GM18520 (cell line): ENCODE measurements around the gene SLC39A7.
A peak's percentile ranks its signal among the peaks of the same experiment; 100 is the strongest.

Experiments used
- ATAC-seq: cut with Tn5 transposase; IDR thresholded peaks from one replicate; pipeline ENCODE4 v1.9.1; 2021; ENCODE audit not compliant: unreplicated experiment

The SLC39A7 gene

GRCh38 chr6:33189625-33190448 lies 10.8 kb upstream of the SLC39A7 start:
- no peak for ATAC-seq

GRCh38 chr6:33190504-33191107 lies 10.1 kb upstream of the SLC39A7 start:
- ATAC-seq = no peak

- ATAC-seq = no peak
Observed at GRCh38 chr6:33191383-33192104, 9.1 kb upstream of the SLC39A7 start.

- no peak for ATAC-seq
Observed at GRCh38 chr6:33192105-33192646, 8.5 kb upstream of the SLC39A7 start, which contains the start of gene COL11A2. COL11A2 (minus strand) TSS chr6:33192467; CDS start chr6:33192240, 227 bp downstream.

DNA sequence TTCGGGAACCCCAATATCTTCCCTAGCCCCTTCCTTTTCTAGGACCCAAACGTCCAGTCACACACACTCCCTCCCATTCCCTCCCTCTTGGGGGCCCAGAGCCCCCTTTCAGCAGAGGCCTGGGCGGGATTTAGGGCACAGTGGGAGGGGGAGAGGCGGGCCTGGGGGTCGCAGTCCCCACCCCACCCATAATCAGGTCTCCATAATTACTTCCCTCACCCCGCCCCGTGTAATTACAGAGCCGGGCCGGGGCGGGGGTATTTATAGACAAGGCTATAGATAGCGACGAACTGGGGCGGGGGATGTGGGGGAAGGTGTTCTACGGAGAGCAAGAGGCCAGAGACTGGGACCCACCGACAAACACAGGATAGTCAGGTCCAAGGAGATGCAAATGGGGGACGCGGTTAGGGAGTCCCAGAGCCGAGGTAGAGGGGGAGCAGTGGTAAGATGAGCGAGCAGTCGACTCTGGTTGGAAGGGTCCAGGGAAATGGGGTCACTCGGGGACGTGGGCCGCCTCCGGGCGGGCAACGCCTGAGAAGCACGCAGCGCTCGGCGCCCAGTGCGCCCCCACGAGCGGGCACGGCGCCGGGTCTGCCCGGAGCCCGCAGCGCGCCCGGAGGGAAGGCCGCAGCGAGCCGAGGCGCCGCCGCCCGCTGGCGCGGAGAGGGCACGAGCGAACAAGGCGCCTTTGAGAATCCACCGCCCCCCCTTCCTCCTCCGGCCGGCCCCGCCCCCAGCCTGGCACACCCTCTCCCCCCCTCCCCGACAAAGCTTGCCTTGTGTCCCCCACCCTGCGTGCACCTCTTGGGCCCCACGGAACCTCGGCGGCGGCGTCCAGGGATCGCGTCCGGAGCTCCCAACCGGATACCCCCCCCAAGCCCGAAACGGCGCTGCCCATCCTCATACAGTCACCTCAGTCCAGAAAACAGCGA lies 7.7 kb upstream of the SLC39A7 start:
- no peak for ATAC-seq

GRCh38 chr6:33193619-33194018 lies 7.0 kb upstream of the SLC39A7 start:
- ATAC-seq = no peak

DNA sequence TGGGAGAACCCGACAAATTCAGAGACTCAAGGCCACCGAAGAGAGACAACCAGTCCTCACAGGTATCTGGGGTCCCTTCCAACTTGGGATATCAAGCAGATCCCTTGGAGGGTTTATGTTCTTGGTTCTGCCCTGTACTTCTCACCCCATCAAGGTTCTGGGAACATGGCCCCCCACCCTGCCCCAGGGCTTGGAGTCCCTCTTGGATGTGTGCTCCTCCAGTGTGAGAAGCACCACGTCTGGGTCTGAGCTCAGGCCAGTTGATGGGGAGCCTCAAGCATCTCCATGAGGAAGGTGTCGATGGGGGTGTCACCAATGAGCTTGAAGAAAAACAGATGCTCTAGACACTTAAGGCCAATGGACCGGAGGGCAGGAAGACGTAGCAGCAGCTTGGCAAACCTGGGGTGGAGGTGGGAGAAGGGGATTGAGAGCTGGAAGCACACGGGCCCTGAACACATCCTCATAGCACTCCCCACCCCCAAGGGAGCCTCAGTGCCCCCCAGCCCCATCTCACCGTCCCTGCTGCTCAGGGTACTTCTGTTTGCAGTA lies 6.2 kb upstream of the SLC39A7 start:
- ATAC-seq = no peak

- no peak for ATAC-seq
Observed at GRCh38 chr6:33195304-33196165, 5.1 kb upstream of the SLC39A7 start.

DNA sequence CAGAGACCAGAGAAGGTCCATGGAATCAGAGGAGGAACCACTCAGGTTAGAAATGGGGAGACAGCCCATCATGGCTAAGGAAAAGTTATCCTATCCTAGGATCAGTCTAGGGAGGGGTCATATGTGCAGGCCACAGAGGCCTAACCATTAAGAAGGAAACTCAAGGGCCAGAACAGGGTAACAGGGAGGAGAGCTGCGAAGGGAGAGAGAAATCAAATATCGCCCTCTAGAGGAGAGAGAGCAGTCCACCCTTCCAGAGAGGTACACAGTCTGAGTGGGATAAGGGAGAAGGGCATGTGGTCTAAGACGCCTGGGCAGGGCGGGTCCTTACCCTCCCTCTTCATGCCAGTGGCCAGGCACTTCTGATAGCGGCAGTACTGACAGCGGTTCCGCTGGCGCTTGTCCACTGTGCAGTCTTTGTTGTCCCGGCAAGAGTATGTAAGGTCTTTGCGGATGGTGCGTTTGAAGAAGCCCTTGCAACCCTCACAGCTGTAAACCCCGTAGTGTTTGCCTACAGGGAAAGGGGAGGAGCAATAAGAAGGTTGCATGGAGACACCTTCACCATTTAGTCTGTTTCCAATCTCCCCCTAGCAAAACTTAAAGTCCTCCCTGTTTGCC lies 3.1 kb upstream of the SLC39A7 start:
- ATAC-seq = no peak

DNA sequence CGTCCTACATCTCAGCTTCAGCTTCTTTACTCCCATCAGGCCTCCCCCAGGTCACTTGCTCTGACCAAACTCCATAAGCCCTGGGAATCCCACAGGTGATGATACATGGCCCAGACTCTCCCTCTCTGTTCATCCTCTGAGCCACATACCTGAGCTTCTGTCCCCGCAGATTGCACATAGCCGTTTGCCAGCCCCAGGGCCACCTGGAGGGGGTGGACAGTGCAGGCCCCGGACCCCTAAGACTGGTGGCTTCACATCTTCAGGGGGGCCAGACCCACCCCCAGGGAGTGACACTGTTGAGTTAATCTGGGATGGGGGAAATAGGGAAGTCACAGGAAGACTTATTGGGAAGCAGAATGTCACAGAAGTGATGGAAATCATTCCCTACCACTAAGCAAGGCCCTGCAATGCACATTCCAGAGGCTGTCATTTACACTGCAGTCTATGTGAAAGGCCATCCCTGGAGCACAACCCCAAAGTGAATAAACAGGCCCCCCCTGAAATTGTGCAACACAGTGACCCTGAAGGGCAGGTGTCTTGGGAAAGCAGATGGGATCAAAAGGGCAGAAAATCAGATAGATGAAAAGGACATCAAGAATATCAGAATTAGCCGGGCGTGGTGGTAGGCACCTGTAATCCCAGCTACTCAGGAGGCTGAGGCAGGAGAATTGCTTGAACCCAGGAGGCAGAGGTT lies 2.4 kb upstream of the SLC39A7 start:
- no peak for ATAC-seq

- ATAC-seq = no peak
Observed at GRCh38 chr6:33198853-33199436, 1.7 kb upstream of the SLC39A7 start.

DNA sequence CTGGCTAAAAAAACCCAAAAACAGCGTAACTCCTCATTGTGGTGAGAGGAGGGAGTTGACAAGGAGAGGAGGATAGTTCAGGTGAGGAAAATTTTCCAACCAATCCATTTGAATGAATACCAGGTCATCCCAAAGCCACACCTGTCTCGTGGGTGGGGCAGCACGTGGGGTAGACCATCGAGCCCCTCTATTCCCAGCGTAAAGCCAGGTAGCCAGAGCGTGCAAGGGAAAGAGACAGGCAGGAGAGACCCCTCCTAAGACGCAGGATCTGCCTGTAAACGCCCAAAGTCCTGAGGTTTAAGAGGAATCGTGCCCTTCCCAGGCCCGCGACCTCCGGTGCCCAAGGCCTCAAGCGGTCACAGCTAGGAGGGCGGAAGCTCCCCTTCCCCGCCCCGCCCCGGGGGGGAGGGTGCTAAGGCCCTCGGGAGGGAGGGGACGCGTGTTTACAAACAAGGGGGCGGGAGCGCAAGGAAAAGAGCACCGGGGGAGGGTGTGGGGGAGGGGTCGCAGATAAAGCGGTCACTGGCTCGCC lies 914 bp upstream of the SLC39A7 start:
- ATAC-seq = peak; percentile 12

DNA sequence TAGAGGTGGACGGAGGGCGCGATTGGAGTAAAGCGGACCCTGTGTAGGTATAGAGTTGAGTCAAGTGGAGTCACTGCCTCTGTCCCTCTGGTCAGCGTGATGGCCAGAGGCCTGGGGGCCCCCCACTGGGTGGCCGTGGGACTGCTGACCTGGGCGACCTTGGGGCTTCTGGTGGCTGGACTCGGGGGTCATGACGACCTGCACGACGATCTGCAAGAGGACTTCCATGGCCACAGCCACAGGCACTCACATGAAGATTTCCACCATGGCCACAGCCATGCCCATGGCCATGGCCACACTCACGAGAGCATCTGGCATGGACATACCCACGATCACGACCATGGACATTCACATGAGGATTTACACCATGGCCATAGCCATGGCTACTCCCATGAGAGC lies 479 bp downstream of the SLC39A7 start:
- no peak for ATAC-seq

- ATAC-seq = no peak
Observed at GRCh38 chr6:33201935-33202334, 1.3 kb downstream of the SLC39A7 start.

- no peak for ATAC-seq
Observed at GRCh38 chr6:33202799-33203198, 2.1 kb downstream of the SLC39A7 start.

DNA sequence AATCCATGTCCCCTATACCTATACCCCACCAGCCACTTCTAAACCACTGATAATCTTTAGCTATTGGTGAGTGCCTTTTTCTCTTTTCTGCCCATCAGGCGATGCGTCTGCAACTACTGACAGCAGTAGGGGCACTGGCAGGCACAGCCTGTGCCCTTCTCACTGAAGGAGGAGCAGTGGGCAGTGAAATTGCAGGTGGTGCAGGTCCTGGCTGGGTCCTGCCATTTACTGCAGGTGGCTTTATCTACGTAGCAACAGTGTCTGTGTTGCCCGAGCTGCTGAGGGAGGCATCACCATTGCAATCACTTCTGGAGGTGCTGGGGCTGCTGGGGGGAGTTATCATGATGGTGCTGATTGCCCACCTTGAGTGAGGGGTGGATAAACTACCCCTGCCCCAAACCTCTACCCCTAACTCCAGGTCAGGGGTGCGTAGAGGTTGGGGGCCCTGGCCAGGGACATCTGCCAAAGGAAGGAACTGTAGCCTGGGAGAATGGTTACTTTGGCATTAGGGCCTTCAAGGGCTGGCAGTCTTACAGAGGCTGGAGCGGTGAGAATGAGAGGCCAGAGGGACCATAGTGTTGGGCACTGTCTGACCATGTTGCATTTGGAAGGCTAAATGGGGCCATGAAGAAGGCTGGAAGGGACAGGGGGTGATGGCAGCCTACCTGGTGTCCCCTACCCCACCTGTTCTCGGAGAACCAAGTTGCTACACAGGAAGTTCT lies 2.9 kb downstream of the SLC39A7 start:
- ATAC-seq = no peak

GRCh38 chr6:33204165-33204414 lies 3.4 kb downstream of the SLC39A7 start:
- no peak for ATAC-seq
